Measurements from ENCODE around the gene CPT2.
A peak's percentile ranks its signal among the peaks of the same experiment; 100 is the strongest.

CPT2 gene

GRCh38 chr1:53220171-53220961, 23.7 kb downstream of the CPT2 start, which contains the start of gene CZIB:
Gene CZIB, minus strand, starts transcription at chr1:53220634. Its CDS starts 59 bp downstream, at chr1:53220575.
- DNase-seq, result peak; percentile 96

- no peak for DNase-seq
Measured at GRCh38 chr1:53220962-53221286, 24.3 kb downstream of the CPT2 start.

GRCh38 chr1:53237638-53238037, 41.0 kb downstream of the CPT2 start:
- peak; percentile 17 for DNase-seq

- peak; percentile 95 for DNase-seq
Measured at GRCh38 chr1:53238197-53239155, 41.9 kb downstream of the CPT2 start, which contains the start of gene MAGOH. Gene MAGOH, minus strand, starts transcription at chr1:53238518. Its CDS starts 70 bp downstream, at chr1:53238448.

- no peak for DNase-seq
Measured at GRCh38 chr1:53241828-53242227, 45.2 kb downstream of the CPT2 start.

GRCh38 chr1:53242381-53242780, 45.8 kb downstream of the CPT2 start:
- DNase-seq, result no peak

- DNase-seq, result no peak
Measured at GRCh38 chr1:53244141-53244540, 47.5 kb downstream of the CPT2 start.

GRCh38 chr1:53246261-53247134, 49.9 kb downstream of the CPT2 start:
- DNase-seq, result no peak

- DNase-seq, result no peak
Measured at GRCh38 chr1:53249706-53250105, 53.1 kb downstream of the CPT2 start.

GRCh38 chr1:53250325-53250724, 53.7 kb downstream of the CPT2 start:
- DNase-seq, result no peak

- no peak for DNase-seq
Measured at GRCh38 chr1:53254011-53254640, 57.5 kb downstream of the CPT2 start.

GRCh38 chr1:53255031-53255430, 58.4 kb downstream of the CPT2 start:
- no peak for DNase-seq

GRCh38 chr1:53256511-53257453, 60.2 kb downstream of the CPT2 start:
- no peak for DNase-seq

- DNase-seq, result no peak
Measured at GRCh38 chr1:53257454-53258081, 60.9 kb downstream of the CPT2 start.

GRCh38 chr1:53258216-53258615, 61.6 kb downstream of the CPT2 start:
- no peak for DNase-seq

- DNase-seq, result no peak
Measured at GRCh38 chr1:53259932-53260331, 63.3 kb downstream of the CPT2 start.

- no peak for DNase-seq
Measured at GRCh38 chr1:53260631-53261247, 64.1 kb downstream of the CPT2 start.

- DNase-seq, result no peak
Measured at GRCh38 chr1:53262000-53262399, 65.4 kb downstream of the CPT2 start.

All from NCI-H146 (cell line).